OCI-LY3 (cell line): ENCODE measurements around the gene S100A6.

Source experiments
- CTCF ChIP-seq: fragments of 200-600, 300-600 bp; sonication (generic); IDR thresholded peaks from 2 replicates; pipeline ENCODE4 v1.5.1; 2014; ENCODE audit warnings: antibody characterized with exemption, low read length, low read depth
- EZH2phosphoT487 ChIP-seq: fragments of 200-600 bp; shearing (Covaris generic); IDR thresholded peaks from 2 replicates; pipeline ENCODE4 v1.6.1; 2018; ENCODE audit warnings: antibody characterized with exemption, mixed run types, low read depth

- TF ChIP-seq CTCF (no peak), EZH2phosphoT487 (no peak)
These were observed 8.8 kb upstream of the S100A6 start for GRCh38 chr1:153544453-153545066.
